Left colon (tissue), 2 donors: ENCODE data around the gene LPP. TPM values are rescaled to one million over a fixed set of nuclear protein-coding genes. Genes with fewer than 3 reads are reported as not detected.

Experiments used
- ATAC-seq: fragments of 200-7000 bp; cut with Tn5 transposase; one replicate; pipeline ENCODE4 v1.9.1; 2020; ENCODE audit warnings: mild to moderate bottlenecking, moderate library complexity
- DNase-seq, 2 donors: peaks; one replicate each; pipeline ENCODE4 v3.0.0-alpha.2; 2020
- intact Hi-C, 2 donors: fragments of 100-400 bp; cut with DNase I in 1 of 2; cut with micrococcal nuclease in 1 of 2; formaldehyde crosslinking; loops; one replicate each; pipeline versions ENCODE4 v1.11.2 to v1.14.0; 2022; cut with DNase I, micrococcal nuclease
- total RNA-seq, 2 donors: library from RNA; stranded (reverse); fragmentation: NEBNext Ultra II Directional; extraction: Animal tissue kit (Norgen Biotek cat#: 25700); gene quantifications; one replicate each; pipeline ENCODE4 v1.2.1, GENCODE V29; 2021
- donor health status: DM: no; HTN: no; CAD: no.
- donor health status: DM: yes; HTN: yes; CAD: no.

The LPP gene
- total RNA-seq, 2 donors from 2014 or later: 228 to 258 TPM

GRCh38 chr3:188208516-188208981, 54.6 kb downstream of the LPP start:
- no peak for ATAC-seq
- DNase-seq: no peak
- intact Hi-C loops: no loop called here

DNA sequence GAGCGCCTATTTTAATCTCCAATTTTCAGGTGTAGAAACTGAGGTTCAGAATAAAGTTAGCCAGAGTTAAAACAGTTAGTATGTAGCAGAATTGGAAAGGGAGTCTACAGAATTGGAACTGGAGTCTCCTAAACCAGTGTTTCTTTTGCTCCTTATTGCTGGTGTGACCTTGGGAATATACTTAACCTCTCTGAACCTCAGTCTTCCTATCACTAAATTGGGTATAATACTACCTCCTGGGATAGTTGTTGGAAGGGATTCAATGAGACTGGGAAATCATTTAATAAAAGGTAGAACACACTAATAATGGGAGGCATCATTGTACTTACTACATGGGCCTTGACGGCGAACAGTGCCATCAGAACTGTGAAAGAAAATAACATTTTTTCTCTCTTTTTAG, 55.1 kb downstream of the LPP start:
- ATAC-seq (no peak), DNase-seq (no peak)
- intact Hi-C loops: no loop called here

DNA sequence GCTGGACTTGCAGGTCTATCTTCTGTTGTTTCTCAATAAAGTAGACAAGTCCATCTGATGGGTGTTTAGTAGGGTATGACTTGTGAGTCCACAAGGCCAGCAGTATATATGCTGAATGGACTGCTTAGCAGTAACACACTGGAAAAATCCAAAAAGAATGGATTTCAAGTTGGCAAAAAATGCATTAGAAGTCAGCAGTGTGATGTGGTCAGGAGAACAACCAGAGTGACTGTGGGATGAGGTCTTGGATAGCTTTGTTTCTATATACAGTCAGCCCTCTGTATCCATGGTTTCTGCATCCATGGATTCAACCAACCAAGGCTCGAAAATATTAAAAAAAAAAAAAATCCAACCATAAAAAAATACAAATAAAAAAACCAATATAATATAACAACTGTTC, 55.8 kb downstream of the LPP start:
- intact Hi-C loops: loop anchor here in 1 of 2 donors (10.0 kb wide), 1 partner anchor 55 kb away; no protein-coding TSS in a partner anchor
- ATAC-seq (no peak), DNase-seq (no peak)

- no peak for ATAC-seq
Measured at GRCh38 chr3:188211476-188211875, 57.5 kb downstream of the LPP start.

DNA sequence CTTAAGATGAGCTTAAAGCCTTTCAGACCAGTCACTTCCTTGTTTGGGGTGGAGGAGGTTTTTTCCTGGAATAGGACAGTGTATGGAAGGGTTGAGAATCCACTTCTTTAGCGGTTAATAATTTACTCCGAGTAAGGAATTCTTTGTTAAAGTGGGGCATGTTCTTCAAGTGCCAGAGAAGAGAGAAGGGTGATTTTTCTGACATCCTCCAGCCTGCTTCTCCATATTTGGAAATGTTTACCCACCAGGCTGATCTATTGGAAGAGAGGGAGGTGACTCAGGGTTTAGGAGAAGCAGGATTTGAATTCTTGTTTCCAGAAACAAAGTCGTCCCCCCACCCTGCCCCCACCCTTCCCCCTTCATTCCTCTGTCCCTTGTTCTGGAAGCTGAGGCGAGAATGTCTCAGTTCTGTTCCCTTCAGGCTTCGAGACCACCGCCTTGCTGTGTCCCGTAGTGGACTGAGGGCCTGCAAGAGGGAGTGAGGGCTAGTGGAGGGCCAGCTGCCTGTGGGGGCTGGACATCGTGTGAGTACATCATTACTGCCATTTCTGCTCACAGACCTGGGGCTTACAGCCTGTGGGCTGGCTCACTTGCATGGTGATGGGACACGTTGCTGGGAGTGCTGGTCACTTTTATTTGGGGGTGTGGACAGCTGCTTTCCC, 58.5 kb downstream of the LPP start:
- peak; percentile 81 for ATAC-seq
- intact Hi-C loops: loop anchor here in 1 of 2 donors (10.0 kb wide), 1 partner anchor 52 kb away; no protein-coding TSS in a partner anchor
- no peak for DNase-seq

More at GRCh38 chr3:188211476-188211875, 57.5 kb downstream of the LPP start:
- intact Hi-C loops: loop anchor here in 1 of 2 donors (10.0 kb wide), 1 partner anchor 53 kb away; no protein-coding TSS in a partner anchor
- DNase-seq: no peak

DNA sequence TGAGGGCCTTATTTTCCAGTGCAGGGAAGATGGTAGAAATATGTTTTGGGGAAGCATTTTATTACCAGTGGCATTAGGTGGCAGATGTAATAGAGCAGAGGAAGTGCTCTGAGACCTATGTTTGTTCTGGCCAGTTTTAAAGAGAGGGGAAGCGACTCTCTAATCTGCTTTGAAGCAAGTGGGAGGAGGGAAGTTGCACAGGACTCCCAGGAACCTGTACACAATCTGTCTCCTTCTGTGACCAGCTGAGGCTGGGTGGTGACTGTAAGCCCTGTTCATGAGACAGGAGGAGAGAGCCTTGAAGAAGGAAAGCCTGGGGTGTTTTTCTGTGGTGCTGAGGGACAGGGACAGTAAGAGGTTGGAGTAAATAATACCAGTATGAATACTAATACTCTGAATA, 60.5 kb downstream of the LPP start:
- ATAC-seq: peak; percentile 8
- intact Hi-C loops: loop anchor here in 1 of 2 donors (10.0 kb wide), 1 partner anchor 50 kb away; no protein-coding TSS in a partner anchor
- DNase-seq: no peak

- intact Hi-C loops: loop anchor here in 1 of 2 donors (10.0 kb wide), 1 partner anchor 50 kb away; no protein-coding TSS in a partner anchor
- ATAC-seq: no peak
- no peak for DNase-seq
Measured at GRCh38 chr3:188215129-188215528, 61.2 kb downstream of the LPP start.

GRCh38 chr3:188217011-188217463, 63.1 kb downstream of the LPP start:
- ATAC-seq: peak; percentile 53
- no peak for DNase-seq
- intact Hi-C loops: loop anchor here in 1 of 2 donors (10.0 kb wide), 1 partner anchor 48 kb away; no protein-coding TSS in a partner anchor

DNA sequence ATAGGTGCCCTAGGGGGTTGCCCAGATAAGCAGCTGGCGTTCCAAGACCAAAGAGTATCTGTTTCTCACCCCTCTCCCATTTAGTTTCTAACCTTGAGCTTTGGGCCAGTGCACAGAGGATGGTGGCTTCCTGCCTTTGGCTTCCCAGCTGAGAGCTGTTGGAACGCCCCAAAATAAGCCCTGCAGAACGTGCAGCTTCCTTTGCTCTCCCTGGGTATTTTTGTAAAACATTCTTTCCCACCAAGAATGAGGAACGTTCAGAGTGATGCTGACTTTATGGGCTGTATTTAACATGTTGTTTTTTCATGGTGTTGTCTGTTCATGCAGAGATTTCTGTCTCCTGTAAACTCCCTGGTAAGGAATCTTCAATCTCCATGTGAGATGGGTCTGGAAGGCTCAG, 63.8 kb downstream of the LPP start:
- ATAC-seq (no peak), DNase-seq (no peak)
- intact Hi-C loops: loop anchor here in 1 of 2 donors (10.0 kb wide), 1 partner anchor 47 kb away; no protein-coding TSS in a partner anchor

GRCh38 chr3:188218603-188219002, 64.6 kb downstream of the LPP start:
- intact Hi-C loops: loop anchor here in 1 of 2 donors (10.0 kb wide), 1 partner anchor 46 kb away; no protein-coding TSS in a partner anchor
- no peak for ATAC-seq
- no peak for DNase-seq

DNA sequence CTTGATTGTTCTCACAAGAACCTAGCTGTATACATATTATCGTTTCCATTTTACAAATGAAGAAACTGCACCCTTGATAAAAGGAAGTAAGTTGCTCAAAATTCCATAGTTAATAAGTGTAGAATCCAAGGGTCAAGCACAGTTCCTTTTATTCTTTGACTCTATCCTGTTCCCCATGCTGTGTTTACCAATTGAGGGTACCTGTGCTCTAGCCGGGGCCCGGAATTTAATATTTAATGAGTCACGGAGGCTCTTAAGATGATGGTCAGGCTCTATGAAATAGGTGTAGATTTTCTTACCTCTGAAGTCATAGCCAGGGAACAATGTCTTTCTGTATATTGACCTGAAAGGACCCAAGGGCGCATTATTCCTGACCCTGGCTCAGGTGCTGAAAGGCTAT, 65.2 kb downstream of the LPP start:
- no peak for DNase-seq

GRCh38 chr3:188220097-188220788, 66.3 kb downstream of the LPP start:
- DNase-seq: no peak
- intact Hi-C loops: no loop called here
- ATAC-seq: no peak

More for the DNA sequence above, 65.2 kb downstream of the LPP start:
- intact Hi-C loops: loop anchor here in 1 of 2 donors (10.0 kb wide), 1 partner anchor 46 kb away; no protein-coding TSS in a partner anchor
- peak; percentile 70 for ATAC-seq

- DNase-seq (no peak), ATAC-seq (no peak)
- intact Hi-C loops: no loop called here
Measured at GRCh38 chr3:188220988-188221818, 67.2 kb downstream of the LPP start.

- intact Hi-C loops: no loop called here
- DNase-seq (no peak), ATAC-seq (no peak)
Measured at GRCh38 chr3:188223936-188224335, 70.0 kb downstream of the LPP start.

- DNase-seq (no peak), ATAC-seq (no peak)
- intact Hi-C loops: no loop called here
Measured at GRCh38 chr3:188227442-188227841, 73.5 kb downstream of the LPP start.

DNA sequence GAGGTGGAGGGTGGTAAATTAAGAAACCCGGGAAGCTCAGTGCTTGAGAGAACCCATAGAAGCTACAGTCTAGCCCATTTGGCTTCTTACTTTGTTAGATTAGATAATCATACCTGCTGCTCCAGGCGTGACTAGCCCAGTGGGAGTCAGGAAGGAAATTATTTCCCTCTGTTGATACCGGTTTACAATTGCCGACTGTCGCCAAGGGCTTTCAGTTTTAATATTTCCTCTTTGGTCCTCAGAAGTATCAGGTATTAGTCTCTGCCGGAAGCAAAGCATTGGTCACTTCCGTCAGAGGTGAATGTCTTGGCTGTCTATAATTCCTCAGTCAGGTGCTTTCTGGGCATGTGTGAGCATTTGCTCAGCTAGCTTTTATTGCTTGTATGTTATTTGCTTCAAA, 75.2 kb downstream of the LPP start:
- DNase-seq: no peak
- intact Hi-C loops: no loop called here

DNA sequence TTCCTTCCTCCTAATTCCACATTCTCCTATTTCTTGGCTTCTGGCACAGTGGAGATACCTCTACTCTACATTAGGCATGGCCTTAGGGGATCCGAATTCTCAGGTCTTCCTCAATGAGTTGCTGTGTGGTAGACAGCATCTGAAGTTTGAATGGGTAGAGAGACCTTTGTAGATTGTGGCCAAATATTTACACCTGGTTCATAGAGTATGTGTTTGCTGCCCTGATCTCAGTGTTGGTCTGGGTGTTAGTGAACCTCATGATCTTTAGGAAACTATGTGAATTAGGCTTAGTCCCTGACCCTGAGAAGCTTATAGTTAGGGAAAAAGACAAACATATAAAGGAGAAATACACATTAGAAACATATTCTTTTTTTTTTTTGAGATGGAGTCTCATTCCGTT, 75.8 kb downstream of the LPP start:
- no peak for ATAC-seq
- DNase-seq: no peak
- intact Hi-C loops: no loop called here

More for the DNA sequence above, 75.2 kb downstream of the LPP start:
- peak; percentile 70 for ATAC-seq

- no peak for ATAC-seq
- no peak for DNase-seq
- intact Hi-C loops: no loop called here
Measured at GRCh38 chr3:188230962-188231361, 77.0 kb downstream of the LPP start.

DNA sequence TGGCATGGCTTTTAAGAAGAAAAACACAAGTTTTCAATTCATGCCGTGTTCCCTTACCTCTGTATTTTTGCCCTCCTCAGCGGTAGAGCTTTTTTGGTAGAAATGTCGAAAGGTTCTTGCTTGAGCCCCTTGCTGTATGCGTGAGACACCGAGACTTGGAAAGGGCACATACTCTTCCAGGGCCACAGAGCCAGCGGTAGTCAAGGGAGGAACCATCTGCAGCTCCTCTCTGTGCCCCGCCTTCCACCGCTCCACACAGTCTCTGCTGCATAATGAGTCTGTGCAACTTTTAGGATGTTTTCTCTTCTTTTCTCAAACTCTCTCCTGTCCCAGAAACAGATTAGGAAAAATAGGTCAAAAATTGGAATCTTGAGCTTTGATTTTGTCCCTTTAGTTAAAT, 77.5 kb downstream of the LPP start:
- no peak for ATAC-seq
- intact Hi-C loops: no loop called here
- no peak for DNase-seq
